Motor neuron (in vitro differentiated cells): Measurements from ENCODE around the gene VPS33B. TPM values are rescaled to one million over a fixed set of nuclear protein-coding genes. Genes with fewer than 3 reads are reported as not detected.
A peak's percentile ranks its signal among the peaks of the same experiment; 100 is the strongest.

Experiments
- ATAC-seq, 8 experiments: fragments of 200-7000 bp; cut with Tn5 transposase; replicated peaks in 6 of 8; 2 replicates each; pipeline ENCODE4 v1.8.0; 2021; ENCODE audit warnings: mild to moderate bottlenecking in 8 of 8, moderate library complexity in 8 of 8
- H3K27ac ChIP-seq, 2 donors: fragments of 250-450 bp; sonication (Bioruptor Pico); 2 replicates each; pipeline ENCODE4 v1.9.0; 2021; ENCODE audit warnings: antibody characterized with exemption in 2 of 2, mild to moderate bottlenecking in 2 of 2, moderate library complexity in 1 of 2
- H3K4me1 ChIP-seq, 2 donors: fragments of 250-450 bp; sonication (Bioruptor Pico); replicated peaks in 1 of 2; 2 replicates each; pipeline ENCODE4 v1.6.1; 2021; ENCODE audit warnings: antibody characterized with exemption in 2 of 2, mild to moderate bottlenecking in 2 of 2, moderate library complexity in 1 of 2
- H3K4me3 ChIP-seq, 5 donors: fragments of 250-450 bp; sonication (Bioruptor Pico); 2 replicates each; pipeline ENCODE4 v1.9.0; 2021; ENCODE audit warnings: antibody characterized with exemption in 5 of 5, mild to moderate bottlenecking in 5 of 5, moderate library complexity in 4 of 5
- WGBS, 10 experiments: fragments of 450-650 bp; shearing (Covaris generic); methylation state at CpG; one replicate each; pipeline ENCODE4 v1.0.0; 2022; 5-methylcytosine and 5-hydroxymethylcytosine counted together
- in situ Hi-C, 9 experiments: fragments of 400-800 bp; cut with MboI; loops; one replicate each; pipeline ENCODE4 v1.15.0; 2021; ENCODE audit warnings: low sequenced_read_pairs in 9 of 9, low pct_unique_long_range_greater_than_20kb in 2 of 9; ENCODE audit not compliant: unreplicated experiment in 9 of 9
- total RNA-seq, 8 experiments: library from RNA; unstranded; fragments of 300-600 nt; gene quantifications; 2 replicates each; pipeline versions ENCODE4 v1.2.3 to v1.2.4, GENCODE V29; 2022

The VPS33B gene
- total RNA-seq, result 10 to 100 TPM; 12.1 to 23.9 (median 17.5) TPM

DNA sequence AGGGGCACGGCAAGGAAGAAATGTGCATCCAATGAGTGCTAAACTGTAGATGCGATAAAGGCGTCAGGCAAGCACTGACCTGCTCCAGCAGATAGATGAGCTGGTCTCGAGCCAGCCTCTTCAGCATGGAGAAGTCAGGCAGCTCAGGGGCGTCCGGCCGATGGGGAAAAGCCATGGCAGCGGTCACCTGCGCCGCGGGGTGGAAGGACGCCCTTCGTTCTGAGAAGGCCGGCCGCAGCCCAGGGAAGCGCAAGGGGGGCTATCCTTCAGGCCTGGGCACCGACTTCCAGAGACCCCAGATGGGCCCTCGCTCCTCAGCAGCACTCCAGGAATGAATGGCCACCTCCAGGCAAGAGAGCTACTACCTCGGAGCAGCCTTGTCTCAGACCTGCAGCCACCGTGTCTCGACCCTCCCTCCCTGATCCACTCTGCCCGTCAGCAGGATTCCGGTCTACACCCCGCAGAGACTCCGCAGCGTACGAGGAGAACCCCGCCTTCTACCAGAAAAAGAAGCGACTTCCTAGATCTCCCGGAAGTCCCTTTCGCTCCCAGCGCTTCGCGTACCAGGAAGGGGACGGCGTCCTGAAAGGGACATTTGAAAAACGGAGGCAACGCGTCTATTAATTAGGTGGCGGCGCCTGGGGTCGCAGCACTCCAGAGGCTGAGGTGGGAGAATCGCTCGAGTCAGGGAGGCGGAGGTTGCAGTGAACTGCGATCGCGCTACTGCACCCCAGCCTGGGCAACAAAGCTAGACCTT lies at the start of gene VPS33B:
TSS of gene VPS33B (minus strand) at position 520 of the 757 bp plus-strand sequence. CDS start at position 175, 345 bp downstream.
- in situ Hi-C loops, result no loop called here
- peak within 1 kb of the TSS; percentile 69 to 93 (median 88) for H3K4me3 ChIP-seq
- 0 to 2% (median 0%) methylated on average over 1 to 25 of the region's 48 CpGs; no CpG with 5 or more reads in 2 of the 10 experiments for WGBS, 10 experiments
- peak; percentile 89 to 94 (median 92) for ATAC-seq
- peak within 1 kb of the TSS; percentile 59 to 60 for H3K27ac ChIP-seq
- peaks cover 13% of the 10 kb centered on the region in 2 donors for H3K4me1 ChIP-seq

DNA sequence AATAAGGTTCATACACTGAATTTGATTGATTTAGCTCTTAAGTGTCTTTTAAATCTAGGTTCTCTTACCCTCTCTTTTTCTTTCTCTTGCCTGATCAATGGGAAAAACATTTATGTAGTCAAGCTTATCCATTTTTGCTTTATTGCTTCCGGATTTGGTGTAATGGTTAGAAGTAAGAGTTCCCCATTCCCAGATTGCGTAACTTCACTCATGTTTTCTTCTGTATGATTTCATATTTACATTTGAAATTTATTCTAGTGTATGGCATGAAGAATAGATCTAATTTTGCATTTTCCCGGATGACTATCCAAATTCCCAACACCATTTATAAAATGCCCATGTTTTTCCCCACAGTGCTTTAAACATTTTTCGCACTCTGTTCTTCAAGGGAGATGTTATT lies 49.8 kb upstream of the VPS33B start:
- in situ Hi-C loops, result loop anchor here in 5 of 9 experiments (25.0 kb wide), 2 partner anchors 165 to 190 kb away; no protein-coding TSS in a partner anchor

DNA sequence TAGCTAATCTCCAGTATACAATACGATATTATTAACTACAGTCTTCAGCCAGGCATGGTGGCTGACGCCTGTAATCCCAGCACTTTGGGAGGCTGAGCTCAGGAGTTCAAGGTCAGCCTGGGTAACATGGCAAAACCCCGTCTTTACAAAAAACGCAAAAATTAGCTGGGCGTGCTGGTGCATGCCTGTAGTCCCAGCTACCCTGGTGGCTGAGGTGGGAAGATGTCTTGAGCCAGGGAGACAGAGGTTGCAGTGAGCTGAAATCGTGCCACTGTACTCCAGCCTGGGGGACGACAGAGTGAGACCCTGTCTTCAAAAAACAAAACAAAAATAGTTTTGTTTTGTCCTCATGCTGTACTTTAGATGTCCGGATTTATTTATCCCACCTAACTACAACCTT lies 48.5 kb upstream of the VPS33B start:
- ATAC-seq, result no peak
- no peak overlapping the region for H3K27ac ChIP-seq
- in situ Hi-C loops, result loop anchor here in 5 of 9 experiments (25.0 kb wide), 2 partner anchors 166 to 191 kb away; no protein-coding TSS in a partner anchor
- peaks cover 0 to 1% of the 10 kb centered on the region in 2 donors for H3K4me1 ChIP-seq
- WGBS, 10 experiments, result 25 to 90% (median 86%) methylated on average over 1 to 8 of the region's 8 CpGs; no CpG with 5 or more reads in 2 of the 10 experiments
- no peak overlapping the region for H3K4me3 ChIP-seq

More for the DNA sequence above, 49.8 kb upstream of the VPS33B start:
- ATAC-seq, result no peak
- Histone ChIP-seq H3K4me3 (no peak overlapping the region), H3K4me1 (peaks cover 0 to 4% of the 10 kb centered on the region in 2 donors), H3K27ac (no peak overlapping the region)
- 26 to 94% (median 71%) methylated on average over 1 to 4 of the region's 4 CpGs for WGBS, 10 experiments

DNA sequence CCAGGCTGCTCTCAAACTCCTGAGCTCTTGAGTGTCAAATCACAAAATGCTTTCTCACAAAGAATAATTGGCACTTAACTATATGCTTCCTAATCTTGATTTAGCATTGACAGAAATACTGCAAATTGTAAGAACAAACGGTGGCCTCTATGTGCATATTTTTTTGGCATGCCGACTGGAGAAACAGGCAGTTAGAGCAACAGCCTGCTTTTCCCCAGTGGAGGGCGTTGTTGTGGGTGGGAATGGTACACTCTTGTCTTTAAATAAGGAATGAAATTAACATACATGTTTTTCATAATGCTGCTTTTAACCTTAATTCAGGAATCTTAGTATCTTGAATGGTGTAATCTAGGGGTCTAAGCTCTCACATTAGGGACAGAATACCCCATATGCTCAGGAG lies 46.6 kb upstream of the VPS33B start:
- no peak overlapping the region for H3K4me3 ChIP-seq
- WGBS, 10 experiments, result 12 to 88% (median 67%) methylated on average over 1 to 3 of the region's 3 CpGs; no CpG with 5 or more reads in 1 of the 10 experiments
- no peak overlapping the region for H3K27ac ChIP-seq
- H3K4me1 ChIP-seq, result no peaks in the 10 kb centered on the region
- in situ Hi-C loops, result loop anchor here in 5 of 9 experiments (25.0 kb wide), 2 partner anchors 168 to 193 kb away; no protein-coding TSS in a partner anchor
- peak in 1 of 8 experiments; percentile 40 for ATAC-seq

DNA sequence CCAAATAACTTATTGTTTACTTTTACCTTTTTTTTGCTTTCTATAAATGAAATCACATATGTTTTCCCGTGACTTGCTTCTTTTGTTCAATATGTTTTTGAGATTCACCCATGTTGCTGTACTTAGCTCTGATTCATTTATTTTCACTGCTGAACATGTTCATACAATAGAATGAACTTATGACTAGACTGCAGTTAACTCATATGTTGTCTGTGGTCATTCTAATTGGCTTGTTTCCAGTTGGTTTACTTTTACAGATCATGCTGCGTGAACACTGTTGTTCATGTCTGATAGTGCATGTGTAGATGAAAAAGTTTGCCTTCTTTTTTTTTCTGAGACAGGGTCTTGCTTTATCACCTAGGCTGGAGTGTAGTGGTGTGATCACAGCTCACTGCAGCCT lies 46.0 kb upstream of the VPS33B start:
- ATAC-seq, result no peak
- Histone ChIP-seq H3K4me3 (no peak overlapping the region), H3K4me1 (no peaks in the 10 kb centered on the region), H3K27ac (no peak overlapping the region)
- 41 to 100% (median 90%) methylated on average over 1 to 2 of the region's 2 CpGs for WGBS, 10 experiments
- in situ Hi-C loops, result loop anchor here in 5 of 9 experiments (25.0 kb wide), 2 partner anchors 169 to 194 kb away; no protein-coding TSS in a partner anchor

DNA sequence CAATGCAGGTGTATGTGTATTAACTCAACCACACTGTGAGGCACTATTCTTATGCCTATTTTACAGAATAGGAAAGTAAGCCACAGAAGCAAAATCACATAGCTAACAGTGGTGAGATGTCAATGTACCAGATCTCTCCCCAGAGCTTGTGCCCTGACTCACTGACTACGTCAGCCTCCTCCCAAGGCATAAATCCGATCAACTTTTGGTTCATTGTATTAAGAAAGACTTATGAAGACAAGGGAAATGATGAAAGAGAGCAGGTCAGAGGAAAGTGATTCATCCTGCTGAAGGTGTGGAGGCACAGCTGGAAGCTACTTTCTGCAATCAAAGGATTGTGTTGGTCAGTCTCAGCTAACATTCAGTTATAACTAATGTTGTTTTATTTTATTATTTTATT lies 44.6 kb upstream of the VPS33B start:
- in situ Hi-C loops, result loop anchor here in 5 of 9 experiments (25.0 kb wide), 2 partner anchors 170 to 195 kb away; no protein-coding TSS in a partner anchor
- Histone ChIP-seq H3K4me1 (no peaks in the 10 kb centered on the region), H3K4me3 (no peak overlapping the region), H3K27ac (no peak overlapping the region)
- 38 to 100% (median 92%) methylated on average over 1 to 2 of the region's 2 CpGs; no CpG with 5 or more reads in 3 of the 10 experiments for WGBS, 10 experiments
- peak in 1 of 8 experiments; percentile 83 for ATAC-seq

DNA sequence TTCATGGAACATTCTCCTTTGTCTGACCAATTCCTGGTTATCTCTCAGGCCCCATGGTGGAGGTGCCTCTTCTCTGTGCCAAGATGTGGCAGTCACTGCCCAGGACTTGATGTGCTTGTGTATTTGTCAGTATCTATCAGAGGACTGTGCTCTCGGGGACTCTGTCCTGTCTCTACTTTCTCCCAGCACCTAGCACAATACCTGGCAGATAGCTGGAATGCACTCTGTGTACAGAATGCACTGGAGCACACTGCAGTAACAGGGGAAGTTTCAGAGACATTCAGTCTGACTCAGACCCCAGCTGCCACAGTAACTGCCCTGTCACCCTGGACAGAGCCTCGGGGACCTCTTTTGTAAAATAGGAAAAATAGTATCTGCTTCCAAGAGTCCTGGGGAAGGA lies 43.1 kb upstream of the VPS33B start:
- Histone ChIP-seq H3K4me3 (no peak overlapping the region), H3K4me1 (peaks cover 0 to 4% of the 10 kb centered on the region in 2 donors), H3K27ac (no peak overlapping the region)
- peak in 3 of 8 experiments; percentile 38 to 86 (median 44) for ATAC-seq
- 20 to 94% (median 71%) methylated on average over 1 to 2 of the region's 2 CpGs; no CpG with 5 or more reads in 6 of the 10 experiments for WGBS, 10 experiments
- in situ Hi-C loops, result loop anchor here in 5 of 9 experiments (25.0 kb wide), 2 partner anchors 172 to 197 kb away; no protein-coding TSS in a partner anchor

DNA sequence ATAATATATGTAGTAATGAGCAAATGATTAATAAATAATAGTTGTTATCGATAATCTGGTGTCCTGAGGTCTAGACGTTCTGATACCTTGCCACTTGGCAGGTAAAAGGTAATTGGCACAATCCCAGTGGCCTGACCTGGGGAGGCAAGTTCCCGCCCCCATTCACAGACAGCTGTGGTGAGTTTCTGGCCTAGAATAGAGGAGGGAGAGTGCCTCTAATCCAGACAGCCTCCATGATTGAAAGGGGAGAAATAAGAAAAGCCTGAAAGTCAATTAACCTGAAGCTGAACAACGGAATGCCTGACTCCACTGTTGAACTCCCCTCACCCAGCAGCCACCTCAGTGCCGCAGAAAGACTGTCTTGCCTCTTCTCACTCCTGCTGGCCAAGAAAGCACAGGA lies 39.6 kb upstream of the VPS33B start:
- peaks cover 0 to 4% of the 10 kb centered on the region in 2 donors for H3K4me1 ChIP-seq
- ATAC-seq, result no peak
- in situ Hi-C loops, result loop anchor here in 5 of 9 experiments (25.0 kb wide), 2 partner anchors 175 to 200 kb away; no protein-coding TSS in a partner anchor
- H3K4me3 ChIP-seq, result no peak overlapping the region
- no peak overlapping the region for H3K27ac ChIP-seq
- WGBS, 10 experiments, result 18 to 100% (median 73%) methylated on average over 1 to 5 of the region's 5 CpGs; no CpG with 5 or more reads in 2 of the 10 experiments

DNA sequence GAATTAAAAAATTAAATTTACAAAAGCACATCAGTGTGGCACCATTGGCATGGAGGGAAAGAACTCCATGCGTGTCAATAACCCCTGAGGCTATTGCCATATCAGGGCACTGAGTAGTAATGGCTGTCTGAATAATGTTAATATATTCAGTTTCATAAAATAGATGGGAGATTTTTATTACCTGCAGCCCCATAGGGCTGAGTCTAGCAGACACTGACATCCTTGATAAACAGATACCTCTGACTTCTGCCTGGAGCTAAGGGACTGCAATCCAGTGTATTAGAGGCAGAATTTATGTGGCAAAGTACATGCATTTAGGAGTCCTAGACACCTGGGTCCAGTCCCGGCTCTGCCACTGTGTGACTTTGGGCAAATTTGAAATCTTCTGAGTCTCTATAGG lies 38.8 kb upstream of the VPS33B start:
- no peak overlapping the region for H3K27ac ChIP-seq
- peaks cover 0 to 4% of the 10 kb centered on the region in 2 donors for H3K4me1 ChIP-seq
- WGBS, 10 experiments, result 14 to 100% (median 69%) methylated on average over 1 to 2 of the region's 2 CpGs; no CpG with 5 or more reads in 4 of the 10 experiments
- no peak overlapping the region for H3K4me3 ChIP-seq
- peak in 1 of 8 experiments; percentile 70 for ATAC-seq
- in situ Hi-C loops, result loop anchor here in 5 of 9 experiments (25.0 kb wide), 2 partner anchors 176 to 201 kb away; no protein-coding TSS in a partner anchor

DNA sequence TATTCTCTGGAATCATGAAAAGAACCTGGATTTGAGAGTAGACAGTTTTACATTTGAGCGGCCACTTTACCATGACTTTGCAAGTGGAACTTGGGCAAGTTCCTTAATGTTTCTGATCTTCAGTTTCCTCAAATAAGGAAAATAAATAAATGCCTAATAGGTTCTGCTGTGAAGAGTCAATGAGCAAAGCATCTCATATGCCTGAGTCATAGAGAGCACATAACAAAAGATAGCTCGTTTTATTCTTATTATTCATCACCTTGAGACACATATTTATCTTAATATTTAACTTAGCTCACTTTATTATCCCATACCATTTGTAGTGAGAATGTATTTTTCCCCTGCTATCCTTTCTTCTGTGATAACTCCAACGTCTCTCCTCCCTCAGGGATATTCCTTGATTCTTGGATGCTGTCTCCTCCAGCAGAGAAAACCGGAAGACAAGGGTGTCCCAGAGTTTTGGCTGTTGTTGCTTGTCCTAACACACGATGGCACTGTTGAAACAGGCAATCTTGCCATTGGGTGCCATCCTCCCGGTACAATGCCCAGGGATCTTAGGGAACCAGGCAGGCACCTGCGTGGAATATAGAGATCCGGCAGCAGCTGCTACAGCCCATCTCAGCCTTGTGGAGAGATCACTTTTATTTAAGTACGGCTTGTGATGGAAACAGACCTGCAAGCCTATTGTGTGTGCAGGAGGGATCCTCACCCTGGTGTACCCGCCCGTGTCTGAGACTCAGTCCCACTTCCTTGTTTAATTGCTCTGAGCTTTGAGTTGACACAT lies 33.3 kb upstream of the VPS33B start:
- 0 to 100% (median 28%) methylated on average over 1 to 7 of the region's 11 CpGs for WGBS, 10 experiments
- ATAC-seq, result peak; percentile 75 to 98 (median 91)
- Histone ChIP-seq H3K4me1 (no peaks in the 10 kb centered on the region), H3K27ac (no peak overlapping the region), H3K4me3 (no peak overlapping the region)
- in situ Hi-C loops, result loop anchor here (5.0 to 25.0 kb wide), 6 partner anchors 167 to 219 kb away; no protein-coding TSS in a partner anchor

DNA sequence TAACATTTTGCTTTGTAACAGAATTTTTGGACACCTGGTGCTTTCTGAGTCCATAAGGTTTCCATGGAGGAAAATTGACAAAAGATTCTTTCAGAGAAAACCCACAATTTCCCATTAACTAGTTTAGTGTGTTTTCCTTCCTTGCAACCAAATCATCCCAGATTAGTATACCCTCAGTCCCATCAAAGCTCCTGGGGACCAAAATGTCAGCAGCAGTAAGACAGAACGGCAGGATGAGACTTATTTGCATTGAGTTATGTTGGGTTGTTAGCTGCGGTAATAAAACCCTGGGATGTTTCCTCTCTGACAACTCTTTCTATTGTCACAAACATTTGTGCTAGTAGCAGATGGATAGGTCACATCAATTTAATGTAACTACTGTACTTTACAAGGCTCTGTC lies 32.4 kb upstream of the VPS33B start:
- 0 to 51% (median 25%) methylated on average over 1 to 2 of the region's 2 CpGs; no CpG with 5 or more reads in 3 of the 10 experiments for WGBS, 10 experiments
- no peak overlapping the region for H3K4me3 ChIP-seq

DNA sequence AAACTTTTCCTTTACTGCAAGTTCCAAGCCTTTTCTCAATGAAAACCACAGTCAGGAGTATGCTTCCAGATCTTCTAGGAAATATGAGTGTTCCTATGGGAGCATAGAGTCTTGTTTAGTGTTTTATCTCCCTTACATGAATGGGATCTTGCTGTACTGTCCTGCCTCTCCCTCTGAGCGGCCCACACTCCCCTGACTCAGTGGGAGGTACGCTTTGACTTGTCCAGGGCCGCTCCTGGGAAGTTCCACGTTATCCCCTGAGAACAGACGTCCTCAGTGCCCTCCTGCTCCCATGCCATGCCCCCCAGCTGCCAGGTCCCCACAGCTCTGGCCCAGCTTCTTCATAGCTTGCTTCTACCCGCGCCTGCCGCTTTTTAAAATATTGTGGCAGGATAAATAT lies 28.9 kb upstream of the VPS33B start:
- no peak for ATAC-seq
- 0 to 92% (median 73%) methylated on average over 1 to 5 of the region's 8 CpGs; no CpG with 5 or more reads in 2 of the 10 experiments for WGBS, 10 experiments
- no peak overlapping the region for H3K27ac ChIP-seq
- H3K4me1 ChIP-seq, result no peaks in the 10 kb centered on the region
- H3K4me3 ChIP-seq, result no peak overlapping the region
- in situ Hi-C loops, result loop anchor here in 8 of 9 experiments (10.0 to 25.0 kb wide), 5 partner anchors 174 to 224 kb away; no protein-coding TSS in a partner anchor

More for the DNA sequence above, 32.4 kb upstream of the VPS33B start:
- in situ Hi-C loops, result loop anchor here (5.0 to 25.0 kb wide), 6 partner anchors 167 to 220 kb away; no protein-coding TSS in a partner anchor
- ATAC-seq, result no peak
- Histone ChIP-seq H3K4me1 (no peaks in the 10 kb centered on the region), H3K27ac (no peak overlapping the region)
